Mucosa of rectum (tissue), 2 donors: ENCODE measurements around the gene DOK4.

Source experiments
- H3K27ac ChIP-seq, 2 donors: one replicate each; pipeline ENCODE4 v1.7.0; 2013; ENCODE audit warnings: inconsistent platforms in 2 of 2, low read depth in 2 of 2, low read length in 2 of 2
- H3K27me3 ChIP-seq, 2 donors: one replicate each; pipeline ENCODE4 v1.7.0; 2013; ENCODE audit warnings: low read length in 2 of 2; ENCODE audit not compliant: control insufficient read depth in 2 of 2, insufficient read depth in 2 of 2
- H3K36me3 ChIP-seq, 2 donors: one replicate each; pipeline ENCODE4 v1.7.0; 2013; ENCODE audit warnings: low read length in 2 of 2; ENCODE audit not compliant: control insufficient read depth in 2 of 2, insufficient read depth in 2 of 2
- H3K4me1 ChIP-seq, 2 donors: one replicate each; pipeline ENCODE4 v1.7.0; 2013; ENCODE audit warnings: low read length in 2 of 2, mild to moderate bottlenecking in 1 of 2; ENCODE audit not compliant: control insufficient read depth in 2 of 2, insufficient read depth in 2 of 2
- H3K4me3 ChIP-seq, 2 donors: one replicate each; pipeline ENCODE4 v1.7.0; 2013; ENCODE audit warnings: low read length in 2 of 2
- H3K9ac ChIP-seq, 2 donors: one replicate each; pipeline ENCODE4 v1.7.0; 2013; ENCODE audit warnings: low read length in 2 of 2, low read depth in 1 of 2, mild to moderate bottlenecking in 1 of 2
- H3K9me3 ChIP-seq, 2 donors: one replicate each; pipeline ENCODE4 v1.7.0; 2013; ENCODE audit warnings: low read length in 2 of 2; ENCODE audit not compliant: control insufficient read depth in 2 of 2
- donor health status: healthy.
- donor health status: Normal muscosa, but diverticular disease.

DOK4 gene

DNA sequence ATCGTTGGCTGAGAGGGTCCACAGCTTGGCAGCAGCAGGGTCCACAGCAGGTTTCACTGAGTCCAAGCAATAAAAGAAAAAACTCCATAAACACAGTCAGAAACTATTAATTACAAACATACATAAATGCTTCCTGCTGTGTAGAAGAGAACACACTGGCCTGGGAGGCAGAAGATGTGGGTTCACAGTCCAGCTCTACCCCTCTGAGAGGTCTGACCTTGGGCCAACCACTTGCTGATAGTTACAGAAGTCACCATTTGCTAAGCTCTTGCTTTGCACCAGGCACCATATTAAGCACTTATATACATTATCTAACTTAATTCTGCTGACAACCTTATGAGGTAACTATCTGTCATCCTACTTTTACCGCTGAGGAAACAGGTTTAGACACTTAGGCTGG, 53.8 kb downstream of the DOK4 start:
- Histone ChIP-seq H3K4me3 (no peak overlapping the region), H3K4me1 (peaks cover 0 to 3% of the 10 kb centered on the region in 2 donors), H3K27me3 (no peaks in the 10 kb centered on the region), H3K36me3 (peaks cover 67 to 76% of the 10 kb centered on the region in 2 donors), H3K27ac (no peak overlapping the region), H3K9me3 (no peaks in the 10 kb centered on the region), H3K9ac (no peak overlapping the region)

DNA sequence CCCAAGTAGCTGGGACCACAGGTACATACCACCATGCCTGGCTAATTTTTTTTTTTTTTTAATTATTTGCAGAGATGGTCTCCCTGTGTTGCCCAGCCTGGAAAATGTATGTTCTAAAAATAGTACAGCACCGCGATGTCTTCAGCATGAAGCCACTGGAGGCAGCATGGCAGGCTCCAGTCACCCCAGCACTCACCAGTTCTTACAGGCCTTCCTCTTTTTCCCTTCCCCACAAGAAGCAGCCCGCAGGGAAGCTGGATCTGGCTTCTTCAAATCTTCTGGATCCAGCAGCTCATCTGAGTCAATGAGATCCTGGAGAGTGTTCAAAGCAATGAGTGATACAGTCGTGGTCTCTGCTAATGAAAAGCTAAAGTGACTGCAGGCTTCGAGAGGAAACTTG, 55.3 kb downstream of the DOK4 start:
- Histone ChIP-seq H3K36me3 (peaks cover 65 to 80% of the 10 kb centered on the region in 2 donors), H3K9ac (no peak overlapping the region), H3K4me3 (no peak overlapping the region), H3K27ac (no peak overlapping the region), H3K27me3 (no peaks in the 10 kb centered on the region), H3K4me1 (peaks cover 0 to 3% of the 10 kb centered on the region in 2 donors), H3K9me3 (no peaks in the 10 kb centered on the region)

DNA sequence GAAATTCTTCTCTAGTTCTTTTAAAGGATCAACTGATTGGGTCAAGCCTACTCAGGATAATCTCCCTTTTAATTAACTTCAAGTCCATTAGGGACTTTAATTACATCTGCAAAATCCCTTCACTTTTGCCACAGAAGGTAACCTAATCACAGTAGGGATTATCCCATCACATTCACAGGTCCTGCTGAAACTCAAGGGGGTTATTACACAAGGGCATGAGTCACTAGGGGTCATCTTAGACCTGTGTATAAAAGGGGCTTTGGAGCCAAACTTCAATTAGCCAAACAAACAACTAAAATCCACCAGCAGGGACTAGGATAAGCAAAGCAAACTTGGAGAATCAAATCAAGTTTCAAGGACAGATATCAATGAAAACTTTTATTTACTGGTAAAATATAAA, 58.5 kb downstream of the DOK4 start:
- H3K9me3 ChIP-seq = no peaks in the 10 kb centered on the region
- H3K9ac ChIP-seq = no peak overlapping the region
- H3K27me3 ChIP-seq = no peaks in the 10 kb centered on the region
- H3K27ac ChIP-seq = no peak overlapping the region
- peaks cover 0 to 3% of the 10 kb centered on the region in 2 donors for H3K4me1 ChIP-seq
- peaks cover 36 to 52% of the 10 kb centered on the region in 2 donors for H3K36me3 ChIP-seq
- no peak overlapping the region for H3K4me3 ChIP-seq

DNA sequence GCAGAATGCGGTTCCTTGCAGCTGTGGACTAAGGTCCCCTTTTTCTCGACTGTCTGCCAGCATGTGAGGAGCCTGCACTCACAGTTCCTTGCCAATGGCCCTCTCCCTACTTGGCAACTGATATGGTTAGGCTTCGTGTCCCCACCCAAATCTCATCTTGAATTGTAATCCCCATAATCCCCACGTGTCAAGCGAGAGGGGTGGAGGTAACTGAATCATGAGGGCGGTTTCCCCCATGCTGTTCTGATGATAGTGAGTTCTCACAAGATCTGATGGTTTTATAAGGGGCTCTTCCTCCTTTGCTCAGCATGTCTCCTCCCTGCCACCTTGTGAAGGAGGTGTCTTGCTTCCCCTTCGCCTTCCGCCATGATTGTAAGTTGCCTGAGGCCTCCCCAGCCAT, 59.0 kb downstream of the DOK4 start:
- no peaks in the 10 kb centered on the region for H3K9me3 ChIP-seq
- no peaks in the 10 kb centered on the region for H3K27me3 ChIP-seq
- H3K9ac ChIP-seq = no peak overlapping the region
- peaks cover 31 to 47% of the 10 kb centered on the region in 2 donors for H3K36me3 ChIP-seq
- H3K4me1 ChIP-seq = peaks cover 0 to 2% of the 10 kb centered on the region in 2 donors
- no peak overlapping the region for H3K4me3 ChIP-seq
- no peak overlapping the region for H3K27ac ChIP-seq

DNA sequence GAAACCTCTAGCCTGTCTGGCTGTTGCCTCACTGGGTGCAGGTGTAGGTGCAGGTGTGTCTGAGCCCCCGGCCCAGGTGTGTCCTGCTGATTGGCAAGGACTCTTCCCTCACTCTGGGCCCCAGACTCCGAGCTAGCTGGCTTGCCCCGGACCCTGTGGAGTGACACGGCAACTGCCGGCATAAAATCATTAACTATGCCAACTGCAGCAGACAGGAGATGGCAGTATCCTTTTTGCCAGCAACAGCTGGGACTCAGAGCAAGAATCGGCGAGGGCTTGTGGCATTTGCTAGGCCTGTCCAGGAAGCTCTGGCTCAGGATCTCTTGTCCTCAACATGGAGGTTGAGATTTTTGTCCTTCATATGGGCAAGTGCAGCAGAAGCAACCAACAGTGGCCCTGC, 59.9 kb downstream of the DOK4 start:
- Histone ChIP-seq H3K36me3 (peaks cover 26 to 38% of the 10 kb centered on the region in 2 donors), H3K4me3 (no peak overlapping the region), H3K27ac (no peak overlapping the region)

DNA sequence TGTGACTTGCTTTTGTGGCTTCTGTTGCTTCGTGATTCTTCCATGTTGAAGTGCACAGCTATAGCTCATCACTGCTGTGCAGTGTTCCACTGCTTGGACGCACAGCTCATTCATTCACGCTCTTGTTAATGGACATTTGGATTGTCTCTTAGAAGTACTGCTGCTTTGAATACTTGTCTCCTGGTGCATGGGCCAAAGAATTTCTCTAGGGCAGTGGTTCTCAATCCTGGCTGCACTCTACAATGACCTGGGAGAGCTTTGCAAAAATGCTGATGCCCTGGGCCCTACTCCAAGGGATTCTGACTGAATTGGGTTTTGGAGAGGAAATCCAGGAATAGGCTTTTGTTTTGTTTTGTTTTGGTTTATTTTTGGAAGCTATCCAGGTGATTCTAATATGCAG, 61.7 kb downstream of the DOK4 start:
- Histone ChIP-seq H3K36me3 (peaks cover 11 to 22% of the 10 kb centered on the region in 2 donors), H3K4me1 (peaks cover 0 to 3% of the 10 kb centered on the region in 2 donors), H3K27ac (no peak overlapping the region), H3K4me3 (no peak overlapping the region), H3K9me3 (no peaks in the 10 kb centered on the region), H3K9ac (no peak overlapping the region), H3K27me3 (no peaks in the 10 kb centered on the region)

More for the DNA sequence above, 59.9 kb downstream of the DOK4 start:
- Histone ChIP-seq H3K9me3 (no peaks in the 10 kb centered on the region), H3K4me1 (peaks cover 0 to 3% of the 10 kb centered on the region in 2 donors), H3K9ac (no peak overlapping the region), H3K27me3 (no peaks in the 10 kb centered on the region)

DNA sequence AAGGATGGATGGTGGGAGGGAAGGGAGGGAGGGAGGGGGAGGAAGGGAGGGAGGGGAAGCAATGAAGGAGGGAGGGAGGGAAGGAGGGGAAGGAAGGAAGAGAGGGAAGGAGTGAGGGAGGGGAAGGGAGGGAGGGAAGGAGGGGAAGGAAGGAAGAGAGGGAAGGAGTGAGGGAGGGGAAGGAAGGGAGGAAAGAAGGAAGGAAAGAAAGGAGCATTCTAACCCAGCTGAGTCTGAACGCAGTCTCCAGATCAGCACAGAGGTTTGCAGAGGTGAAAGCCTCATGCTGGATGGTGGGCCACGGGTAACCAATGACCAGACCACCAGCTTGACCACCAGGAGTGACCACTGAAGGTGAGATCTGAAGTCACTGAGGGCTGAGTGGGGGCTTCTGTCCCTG, 63.1 kb downstream of the DOK4 start:
- no peaks in the 10 kb centered on the region for H3K27me3 ChIP-seq
- peaks cover under 1 to 11% of the 10 kb centered on the region in 2 donors for H3K36me3 ChIP-seq
- no peak overlapping the region for H3K9ac ChIP-seq
- no peak overlapping the region for H3K4me3 ChIP-seq
- H3K4me1 ChIP-seq = peaks cover 0 to 6% of the 10 kb centered on the region in 2 donors
- no peaks in the 10 kb centered on the region for H3K9me3 ChIP-seq
- H3K27ac ChIP-seq = no peak overlapping the region

DNA sequence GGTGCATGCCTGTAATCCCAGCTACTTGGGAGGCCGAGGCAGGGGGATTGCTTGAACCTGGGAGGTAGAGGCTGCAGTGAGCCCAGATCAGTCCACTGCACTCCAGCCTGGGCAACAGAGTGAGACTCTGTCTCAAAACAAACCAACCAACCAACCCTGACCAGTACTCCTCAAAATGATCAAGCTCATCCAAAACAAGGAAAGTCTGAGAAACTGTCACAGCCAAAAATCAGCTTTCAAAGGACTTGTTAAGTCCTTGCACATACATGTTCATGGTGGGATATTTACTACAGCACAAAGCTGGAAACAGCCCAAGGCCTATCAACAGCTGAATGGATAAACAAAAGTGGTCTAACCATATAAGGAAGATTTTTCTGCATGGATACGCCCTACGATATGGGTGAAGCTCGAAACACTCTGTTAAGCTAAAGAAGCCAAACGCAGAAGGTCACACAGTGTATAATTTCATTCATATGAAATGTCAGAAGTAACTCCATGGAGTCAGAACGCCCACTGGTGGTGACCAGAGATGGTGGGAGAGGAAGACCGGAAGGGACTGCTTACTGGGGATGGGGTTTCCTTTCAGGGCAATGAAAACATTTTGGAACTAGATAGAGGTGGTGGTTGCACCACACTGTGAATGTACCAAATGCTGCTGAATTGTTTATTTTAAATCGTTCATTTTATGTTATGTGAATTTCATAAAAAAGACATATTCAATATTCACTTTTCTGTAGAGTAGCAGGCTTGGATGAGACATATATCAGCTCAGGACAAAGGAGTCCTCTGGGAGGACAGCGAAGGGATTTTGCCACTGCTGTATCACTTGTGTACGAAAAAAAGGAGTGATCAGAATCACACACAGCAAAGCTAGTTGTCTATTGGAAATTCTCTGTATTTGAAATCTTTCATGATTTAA, 64.0 kb downstream of the DOK4 start:
- no peak overlapping the region for H3K4me3 ChIP-seq
- peaks cover 4 to 6% of the 10 kb centered on the region in 2 donors for H3K4me1 ChIP-seq
- H3K9ac ChIP-seq = no peak overlapping the region
- peaks cover 0 to 4% of the 10 kb centered on the region in 2 donors for H3K27me3 ChIP-seq
- no peaks in the 10 kb centered on the region for H3K9me3 ChIP-seq
- peaks cover 0 to 3% of the 10 kb centered on the region in 2 donors for H3K36me3 ChIP-seq
- H3K27ac ChIP-seq = no peak overlapping the region
